AG08395 (cell line): Measurements from ENCODE around the gene MMD.
"Not testable (repeated sequence)": the region's sequence is repeated elsewhere in the genome, so short reads cannot be mapped to it uniquely, and the experiment has no call there.

Source experiments
- DNase-seq: peaks from one replicate; pipeline ENCODE4 v3.0.0; 2012; ENCODE audit warnings: mixed read lengths, low spot score

Gene MMD

GRCh38 chr17:55420067-55420775 lies 1.4 kb downstream of the MMD start:
- DNase-seq = no peak

GRCh38 chr17:55418369-55419268 lies 3.0 kb downstream of the MMD start:
- no peak for DNase-seq

DNA sequence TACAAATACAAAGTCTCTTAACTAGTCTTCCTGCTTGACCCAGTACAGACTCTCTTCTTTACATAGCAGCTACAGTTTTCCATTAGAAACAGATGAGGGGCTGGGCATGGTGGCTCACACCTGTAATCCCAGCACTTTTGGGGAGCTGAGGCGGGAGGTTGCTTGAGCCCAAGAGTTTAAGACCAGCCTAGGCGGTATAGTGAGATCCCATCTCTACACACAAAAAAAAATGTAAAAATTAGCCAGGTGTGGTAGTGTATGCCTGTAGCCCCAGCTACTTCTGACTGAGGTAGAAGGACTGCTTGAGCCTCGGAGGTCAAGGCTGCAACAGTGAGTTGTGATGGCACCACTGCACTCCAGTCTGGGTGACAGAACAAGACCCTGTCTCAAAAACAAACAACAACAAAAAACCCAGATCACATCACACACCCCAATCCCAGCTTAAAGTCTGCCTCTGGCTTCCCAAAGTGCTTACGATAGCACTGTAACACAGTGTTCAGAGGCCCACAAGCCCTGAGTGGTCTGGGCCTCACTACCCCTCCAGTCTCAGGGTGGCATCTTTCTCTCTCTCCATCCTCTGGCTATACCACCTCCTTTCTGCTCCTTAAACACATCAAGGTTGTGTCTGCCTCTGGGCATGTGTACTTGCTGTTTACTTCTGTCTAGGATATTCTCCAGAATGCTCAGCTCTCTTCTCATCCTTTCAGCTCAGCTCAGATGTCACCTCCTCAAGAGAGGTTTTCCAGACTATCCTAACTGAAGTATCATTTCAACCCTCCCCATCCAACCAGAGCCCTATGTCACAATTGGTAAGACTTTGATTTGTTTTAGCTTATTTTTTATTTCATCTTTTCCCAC lies 4.0 kb downstream of the MMD start:
- no peak for DNase-seq

GRCh38 chr17:55416470-55417052 lies 5.1 kb downstream of the MMD start:
- no peak for DNase-seq

DNA sequence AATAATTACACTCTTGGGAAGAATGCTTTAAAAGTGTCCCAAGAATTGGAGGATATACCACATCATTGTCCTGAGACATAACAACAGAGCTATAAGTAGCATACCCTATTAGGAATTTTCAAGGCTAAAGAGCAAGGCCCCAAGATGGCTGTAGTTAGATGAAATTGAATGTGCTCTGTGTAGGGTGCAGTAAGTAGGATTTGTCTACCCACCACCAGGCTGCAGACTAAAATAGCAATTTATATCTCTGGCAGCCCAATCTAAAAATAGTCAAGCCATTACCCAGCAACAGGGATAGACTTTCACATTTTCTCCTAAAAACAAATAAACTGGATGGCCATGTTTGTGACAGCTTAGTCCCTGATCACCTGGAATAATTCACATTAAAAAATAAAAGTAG lies 5.6 kb downstream of the MMD start:
- no peak for DNase-seq

GRCh38 chr17:55414983-55415382 lies 6.7 kb downstream of the MMD start:
- DNase-seq = no peak

GRCh38 chr17:55413825-55414489 lies 7.7 kb downstream of the MMD start:
- DNase-seq = no peak

GRCh38 chr17:55411463-55411855 lies 10.2 kb downstream of the MMD start:
- DNase-seq = no peak

- DNase-seq = no peak
Observed at GRCh38 chr17:55410722-55411462, 10.7 kb downstream of the MMD start.

GRCh38 chr17:55409030-55409800 lies 12.4 kb downstream of the MMD start:
- DNase-seq = no peak

GRCh38 chr17:55407641-55408566 lies 13.7 kb downstream of the MMD start:
- DNase-seq = no peak

DNA sequence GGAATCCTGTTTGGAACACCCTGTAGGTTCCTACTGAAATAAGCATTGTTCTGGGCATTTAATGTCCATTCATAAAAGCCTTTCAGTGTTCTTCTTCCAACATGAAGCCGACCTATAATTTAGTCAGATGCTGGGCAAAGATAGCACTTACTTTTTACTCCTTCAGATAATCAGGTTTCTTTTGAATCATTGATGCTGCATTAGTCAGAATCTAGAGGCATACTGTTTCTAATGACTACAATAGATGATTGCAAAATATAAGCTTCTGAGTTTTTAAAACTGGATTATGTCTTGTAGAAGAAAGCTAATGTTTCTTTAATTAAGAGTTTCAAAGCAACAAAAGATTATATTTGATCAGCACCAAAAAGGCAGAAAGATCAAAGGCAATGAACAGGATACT lies 16.0 kb downstream of the MMD start:
- no peak for DNase-seq

DNA sequence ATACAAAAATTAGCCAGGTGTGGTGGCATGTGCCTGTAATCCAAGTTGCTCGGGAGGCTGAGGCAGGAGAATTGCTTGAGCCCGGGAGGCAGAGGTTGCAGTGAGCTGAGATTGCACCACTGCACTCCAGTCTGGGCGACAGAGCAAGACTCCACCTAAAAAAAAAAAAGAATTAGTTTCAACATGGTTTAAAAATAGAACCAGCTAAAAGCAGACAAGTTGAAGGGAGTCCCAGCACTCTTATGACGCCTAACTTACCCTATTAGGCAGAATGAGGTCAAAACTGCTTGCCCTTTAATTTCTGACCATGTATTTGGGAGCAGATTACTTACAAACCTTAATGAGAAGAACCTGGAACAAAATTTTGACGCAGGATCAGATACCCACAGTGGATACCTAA lies 17.4 kb downstream of the MMD start:
- DNase-seq = not testable (repeated sequence)

GRCh38 chr17:55402374-55402773 lies 19.3 kb downstream of the MMD start:
- no peak for DNase-seq

- no peak for DNase-seq
Observed at GRCh38 chr17:55398689-55399088, 22.9 kb downstream of the MMD start.

- DNase-seq = no peak
Observed at GRCh38 chr17:55395803-55396505, 25.7 kb downstream of the MMD start.

- no peak for DNase-seq
Observed at GRCh38 chr17:55394357-55395021, 27.1 kb downstream of the MMD start.
